ENCODE data around the gene ITGA7.

ITGA7 gene

GRCh38 chr12:55642669-55643068 is 65.0 kb downstream of the ITGA7 start:
- no peak for DNase-seq (ENCODE audit: low spot score)

- no peak for DNase-seq (ENCODE audit: low spot score)
Observed at GRCh38 chr12:55642267-55642666, 65.4 kb downstream of the ITGA7 start.

- DNase-seq (ENCODE audit: low spot score) = no peak
Observed at GRCh38 chr12:55641595-55641994, 66.1 kb downstream of the ITGA7 start.

GRCh38 chr12:55637467-55637866 is 70.2 kb downstream of the ITGA7 start:
- peak; percentile 17 for DNase-seq (ENCODE audit: low spot score)

- DNase-seq (ENCODE audit: low spot score) = no peak
Observed at GRCh38 chr12:55636853-55637252, 70.9 kb downstream of the ITGA7 start, which contains the start of gene OR10P1. Gene OR10P1 (plus strand): TSS chr12:55636892. CDS start chr12:55636892, 0 bp downstream.

- no peak for DNase-seq (ENCODE audit: low spot score)
Observed at GRCh38 chr12:55636116-55636655, 71.5 kb downstream of the ITGA7 start.

Data from SW480 (cell line).